Suprapubic skin (tissue), 3 donors: ENCODE data around the gene TYRO3.

Experiments used
- CTCF ChIP-seq, 2 donors: fragments of 200-600 bp in 1 of 2; fragments of 450-650 bp in 1 of 2; sonication (generic) in 1 of 2; IDR thresholded peaks; one replicate each; pipeline ENCODE4 v1.5.1; 2016 to 2019; ENCODE audit warnings: antibody characterized with exemption in 2 of 2, mild to moderate bottlenecking in 1 of 2, moderate library complexity in 1 of 2
- POLR2A ChIP-seq, 2 donors: fragments of 450-650 bp; IDR thresholded peaks; one replicate each; pipeline ENCODE4 v1.6.1; 2017; ENCODE audit warnings: antibody characterized with exemption in 2 of 2, mild to moderate bottlenecking in 2 of 2, moderate library complexity in 2 of 2

DNA sequence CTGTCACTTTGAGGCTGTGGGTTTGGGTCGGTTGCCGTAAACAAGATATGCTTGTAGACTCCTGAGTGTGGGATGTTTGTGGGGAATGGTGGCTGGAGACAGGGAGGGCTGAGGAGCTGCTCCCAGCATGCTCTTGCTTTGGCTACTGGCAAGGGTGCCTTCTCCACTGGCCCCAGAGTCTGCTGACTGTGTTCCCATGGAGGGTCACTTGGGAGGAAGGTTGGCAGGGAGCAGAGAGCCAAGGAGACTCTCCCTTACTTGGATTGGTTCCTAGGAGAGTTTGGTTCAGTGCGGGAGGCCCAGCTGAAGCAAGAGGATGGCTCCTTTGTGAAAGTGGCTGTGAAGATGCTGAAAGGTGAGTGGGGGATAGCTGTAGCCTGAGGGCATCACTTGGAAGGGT is 11.8 kb downstream of the TYRO3 start:
- TF ChIP-seq POLR2A (IDR thresholded peaks at IDR 0.05) (no peak), CTCF (IDR thresholded peaks at IDR 0.05) (no peak)
